ENCODE data around the gene LRP2BP. TPM values are rescaled to one million over a fixed set of nuclear protein-coding genes. Genes with fewer than 3 reads are reported as not detected.

Gene LRP2BP
- total RNA-seq, 1 donor from 2014 or later: 0.27 TPM

DNA sequence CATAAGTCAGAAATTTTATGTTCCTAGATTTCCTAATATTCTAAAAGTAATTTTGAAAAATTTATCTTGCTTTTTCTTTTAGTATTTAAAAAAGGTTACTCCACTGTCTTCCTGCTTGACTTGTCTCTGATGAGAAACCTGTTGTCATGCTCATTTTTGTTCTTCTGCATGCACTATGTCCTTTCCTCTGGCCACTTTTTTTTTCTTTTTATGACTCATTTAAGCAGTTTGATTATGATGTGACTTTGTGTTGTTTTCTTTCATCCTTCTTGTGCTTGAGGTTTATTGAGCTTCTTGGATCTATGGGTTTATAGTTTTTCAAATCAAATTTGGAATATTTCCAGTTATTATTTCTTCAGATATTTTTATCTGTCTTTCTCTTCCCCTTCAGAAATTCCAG lies 42.1 kb upstream of the LRP2BP start:
- no peak overlapping the region for H3K27ac Mint-ChIP-seq (ENCODE audit: unreplicated experiment)
- Histone ChIP-seq H3K4me1 (ENCODE audit: insufficient read depth, low read length) (no peaks in the 10 kb centered on the region), H4K20me1 (ENCODE audit: insufficient read depth, low read length) (no peaks in the 10 kb centered on the region), H3K27ac (ENCODE audit: low read depth, low read length) (no peak overlapping the region), H3K27me3 (ENCODE audit: insufficient read depth, low read length) (no peaks in the 10 kb centered on the region), H3K9ac (ENCODE audit: low read length) (no peak overlapping the region), H3K4me2 (ENCODE audit: low read length) (no peak overlapping the region), H3K79me2 (ENCODE audit: insufficient read depth, low read length) (no peaks in the 10 kb centered on the region), H3K9me3 (ENCODE audit: insufficient read depth, low read depth, low read length) (no peaks in the 10 kb centered on the region), H2AFZ (ENCODE audit: low read depth, low read length) (no peak overlapping the region), H3K36me3 (ENCODE audit: insufficient read depth, low read length) (no peaks in the 10 kb centered on the region), H3K4me3 (ENCODE audit: insufficient read depth, low read depth, low read length) (no peak overlapping the region)
- DNase-seq (ENCODE audit: low read depth) (no peak), FAIRE-seq (no peak)
- TF ChIP-seq, protein P1, sequence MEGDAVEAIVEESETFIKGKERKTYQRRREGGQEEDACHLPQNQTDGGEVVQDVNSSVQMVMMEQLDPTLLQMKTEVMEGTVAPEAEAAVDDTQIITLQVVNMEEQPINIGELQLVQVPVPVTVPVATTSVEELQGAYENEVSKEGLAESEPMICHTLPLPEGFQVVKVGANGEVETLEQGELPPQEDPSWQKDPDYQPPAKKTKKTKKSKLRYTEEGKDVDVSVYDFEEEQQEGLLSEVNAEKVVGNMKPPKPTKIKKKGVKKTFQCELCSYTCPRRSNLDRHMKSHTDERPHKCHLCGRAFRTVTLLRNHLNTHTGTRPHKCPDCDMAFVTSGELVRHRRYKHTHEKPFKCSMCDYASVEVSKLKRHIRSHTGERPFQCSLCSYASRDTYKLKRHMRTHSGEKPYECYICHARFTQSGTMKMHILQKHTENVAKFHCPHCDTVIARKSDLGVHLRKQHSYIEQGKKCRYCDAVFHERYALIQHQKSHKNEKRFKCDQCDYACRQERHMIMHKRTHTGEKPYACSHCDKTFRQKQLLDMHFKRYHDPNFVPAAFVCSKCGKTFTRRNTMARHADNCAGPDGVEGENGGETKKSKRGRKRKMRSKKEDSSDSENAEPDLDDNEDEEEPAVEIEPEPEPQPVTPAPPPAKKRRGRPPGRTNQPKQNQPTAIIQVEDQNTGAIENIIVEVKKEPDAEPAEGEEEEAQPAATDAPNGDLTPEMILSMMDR (IDR thresholded peaks at IDR 0.05; ENCODE audit: insufficient read depth, low read depth, low read length): no peak
- no peak for TF ChIP-seq EZH2 (IDR thresholded peaks at IDR 0.05; ENCODE audit: insufficient read depth, low read length)
- H3K27me3 Mint-ChIP-seq (ENCODE audit: low read depth, unreplicated experiment): no peaks in the 10 kb centered on the region
- H3K4me1 Mint-ChIP-seq (ENCODE audit: low read depth, unreplicated experiment): no peaks in the 10 kb centered on the region
- no peaks in the 10 kb centered on the region for H3K9me3 Mint-ChIP-seq (ENCODE audit: unreplicated experiment)
- H3K36me3 Mint-ChIP-seq (ENCODE audit: low read depth, unreplicated experiment): no peaks in the 10 kb centered on the region
- no peak overlapping the region for H3K4me3 Mint-ChIP-seq (ENCODE audit: unreplicated experiment)

DNA sequence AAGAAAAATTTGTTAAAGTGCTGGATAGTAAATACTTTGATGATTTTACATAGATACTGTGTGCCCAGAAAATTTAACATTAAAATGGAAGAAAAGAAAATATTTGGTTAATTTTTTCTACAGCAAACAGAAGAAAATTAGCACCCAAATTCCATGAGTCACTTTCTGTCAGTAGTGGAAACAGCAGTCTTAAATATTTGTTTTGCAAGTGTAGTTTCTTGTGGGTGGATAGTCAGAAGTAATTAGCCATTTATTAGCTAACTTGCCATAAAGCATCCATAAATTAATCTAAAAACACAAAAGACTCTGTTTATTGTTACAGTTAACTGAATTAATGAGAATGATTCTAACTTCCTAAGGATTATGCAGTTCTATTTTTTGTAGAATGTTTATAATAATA lies 39.7 kb upstream of the LRP2BP start:
- H3K27me3 Mint-ChIP-seq (ENCODE audit: low read depth, unreplicated experiment): no peaks in the 10 kb centered on the region
- no peak for FAIRE-seq

DNA sequence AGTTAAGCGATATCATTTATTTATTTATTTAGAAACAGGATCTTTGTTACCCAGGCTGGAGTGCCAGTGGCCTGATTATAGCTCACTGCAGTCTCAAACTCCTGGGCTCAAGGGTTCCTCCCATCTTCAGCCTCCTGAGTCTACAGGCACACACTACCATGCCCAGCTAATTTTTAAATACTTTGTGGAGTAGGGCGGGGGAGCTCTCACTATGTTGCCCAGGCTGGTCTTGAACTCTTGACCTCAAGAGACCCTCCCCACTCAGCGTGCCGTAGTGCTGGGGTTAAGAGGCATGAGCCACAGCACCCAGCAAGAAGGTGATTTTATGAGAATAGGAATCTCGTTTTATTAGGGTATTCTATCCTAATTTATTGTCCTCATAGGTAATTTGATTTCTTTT lies 33.9 kb upstream of the LRP2BP start:
- H3K9me3 Mint-ChIP-seq (ENCODE audit: unreplicated experiment): no peaks in the 10 kb centered on the region
- H3K4me1 ChIP-seq (ENCODE audit: insufficient read depth, low read length): peaks cover 5% of the 10 kb centered on the region
- no peak overlapping the region for H3K4me3 ChIP-seq (ENCODE audit: insufficient read depth, low read depth, low read length)
- H3K27me3 ChIP-seq (ENCODE audit: insufficient read depth, low read length): no peaks in the 10 kb centered on the region
- no peak overlapping the region for H2AFZ ChIP-seq (ENCODE audit: low read depth, low read length)
- no peaks in the 10 kb centered on the region for H3K27me3 Mint-ChIP-seq (ENCODE audit: low read depth, unreplicated experiment)
- DNase-seq (ENCODE audit: low read depth) (no peak), FAIRE-seq (no peak)
- H3K27ac Mint-ChIP-seq (ENCODE audit: unreplicated experiment): no peak overlapping the region
- peaks cover 9% of the 10 kb centered on the region for H3K79me2 ChIP-seq (ENCODE audit: insufficient read depth, low read length)
- H3K36me3 ChIP-seq (ENCODE audit: insufficient read depth, low read length): no peaks in the 10 kb centered on the region
- no peaks in the 10 kb centered on the region for H3K9me3 ChIP-seq (ENCODE audit: insufficient read depth, low read depth, low read length)
- H3K36me3 Mint-ChIP-seq (ENCODE audit: low read depth, unreplicated experiment): no peaks in the 10 kb centered on the region
- H3K27ac ChIP-seq (ENCODE audit: low read depth, low read length): no peak overlapping the region
- no peaks in the 10 kb centered on the region for H4K20me1 ChIP-seq (ENCODE audit: insufficient read depth, low read length)
- TF ChIP-seq, protein P1 (IDR thresholded peaks at IDR 0.05; ENCODE audit: insufficient read depth, low read depth, low read length): no peak
- no peak for TF ChIP-seq EZH2 (IDR thresholded peaks at IDR 0.05; ENCODE audit: insufficient read depth, low read length)
- no peak overlapping the region for H3K4me2 ChIP-seq (ENCODE audit: low read length)
- peaks cover 4% of the 10 kb centered on the region for H3K4me1 Mint-ChIP-seq (ENCODE audit: low read depth, unreplicated experiment)
- no peak overlapping the region for H3K9ac ChIP-seq (ENCODE audit: low read length)
- H3K4me3 Mint-ChIP-seq (ENCODE audit: unreplicated experiment): no peak overlapping the region

More for the DNA sequence above, 39.7 kb upstream of the LRP2BP start:
- Histone ChIP-seq H3K79me2 (ENCODE audit: insufficient read depth, low read length) (no peaks in the 10 kb centered on the region), H3K9ac (ENCODE audit: low read length) (no peak overlapping the region), H4K20me1 (ENCODE audit: insufficient read depth, low read length) (no peaks in the 10 kb centered on the region), H3K27me3 (ENCODE audit: insufficient read depth, low read length) (no peaks in the 10 kb centered on the region), H2AFZ (ENCODE audit: low read depth, low read length) (no peak overlapping the region), H3K4me2 (ENCODE audit: low read length) (no peak overlapping the region), H3K27ac (ENCODE audit: low read depth, low read length) (no peak overlapping the region), H3K4me1 (ENCODE audit: insufficient read depth, low read length) (no peaks in the 10 kb centered on the region), H3K36me3 (ENCODE audit: insufficient read depth, low read length) (no peaks in the 10 kb centered on the region), H3K4me3 (ENCODE audit: insufficient read depth, low read depth, low read length) (no peak overlapping the region), H3K9me3 (ENCODE audit: insufficient read depth, low read depth, low read length) (no peaks in the 10 kb centered on the region)
- H3K36me3 Mint-ChIP-seq (ENCODE audit: low read depth, unreplicated experiment): no peaks in the 10 kb centered on the region
- no peaks in the 10 kb centered on the region for H3K9me3 Mint-ChIP-seq (ENCODE audit: unreplicated experiment)
- H3K4me1 Mint-ChIP-seq (ENCODE audit: low read depth, unreplicated experiment): no peaks in the 10 kb centered on the region
- no peak for DNase-seq (ENCODE audit: low read depth)
- no peak overlapping the region for H3K4me3 Mint-ChIP-seq (ENCODE audit: unreplicated experiment)
- no peak overlapping the region for H3K27ac Mint-ChIP-seq (ENCODE audit: unreplicated experiment)
- TF ChIP-seq, protein P1 (IDR thresholded peaks at IDR 0.05; ENCODE audit: insufficient read depth, low read depth, low read length): no peak
- TF ChIP-seq EZH2 (IDR thresholded peaks at IDR 0.05; ENCODE audit: insufficient read depth, low read length): no peak
